ENCODE data around the gene P2RY6. TPM values are rescaled to one million over a fixed set of nuclear protein-coding genes. Genes with fewer than 3 reads are reported as not detected.

The P2RY6 gene
- total RNA-seq, 2 donors from 2014 or later, result 2.0 to 4.4 TPM

GRCh38 chr11:73335204-73335923 is 63.2 kb downstream of the P2RY6 start:
- intact Hi-C loops (cut with DNase I), result loop anchor here (1.0 to 5.0 kb wide), 3 partner anchors 28 to 38 kb away; no protein-coding TSS in a partner anchor
- peak; percentile 80 for DNase-seq
- ATAC-seq, result peak; percentile 67 to 70

DNA sequence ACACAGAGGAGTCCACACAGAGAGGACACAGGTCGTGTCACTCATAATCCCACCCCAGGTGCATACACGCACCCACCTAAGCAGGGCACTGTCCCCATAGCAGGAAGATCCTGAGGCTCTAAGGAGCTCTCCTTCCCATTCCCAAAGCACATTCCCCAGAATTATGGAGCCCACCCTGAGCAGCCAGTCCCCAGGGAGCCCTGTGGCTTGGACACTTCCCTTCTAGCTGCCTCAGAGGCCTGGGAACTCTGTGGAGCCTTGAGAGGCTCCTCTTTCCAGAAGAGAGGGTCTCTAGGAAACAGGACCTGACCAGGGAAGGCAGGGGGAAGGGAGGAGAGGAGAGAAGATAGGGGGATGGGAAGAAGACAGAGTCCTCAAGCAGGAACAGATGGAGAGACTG is 65.7 kb downstream of the P2RY6 start:
- intact Hi-C loops (cut with DNase I), result loop anchor here (5.0 kb wide), 2 partner anchors 36 to 41 kb away; no protein-coding TSS in a partner anchor
- DNase-seq, result no peak
- ATAC-seq, result no peak

GRCh38 chr11:73338279-73338678 is 66.1 kb downstream of the P2RY6 start:
- intact Hi-C loops (cut with DNase I), result loop anchor here (5.0 kb wide), 2 partner anchors 36 to 41 kb away; no protein-coding TSS in a partner anchor
- ATAC-seq (no peak), DNase-seq (no peak)

- intact Hi-C loops (cut with DNase I), result no loop called here
- ATAC-seq, result no peak
- DNase-seq, result no peak
Measured at GRCh38 chr11:73340164-73340563, 68.0 kb downstream of the P2RY6 start.

GRCh38 chr11:73342633-73343032 is 70.5 kb downstream of the P2RY6 start:
- no peak for DNase-seq
- intact Hi-C loops (cut with DNase I), result no loop called here
- peak; percentile 24 to 66 for ATAC-seq

DNA sequence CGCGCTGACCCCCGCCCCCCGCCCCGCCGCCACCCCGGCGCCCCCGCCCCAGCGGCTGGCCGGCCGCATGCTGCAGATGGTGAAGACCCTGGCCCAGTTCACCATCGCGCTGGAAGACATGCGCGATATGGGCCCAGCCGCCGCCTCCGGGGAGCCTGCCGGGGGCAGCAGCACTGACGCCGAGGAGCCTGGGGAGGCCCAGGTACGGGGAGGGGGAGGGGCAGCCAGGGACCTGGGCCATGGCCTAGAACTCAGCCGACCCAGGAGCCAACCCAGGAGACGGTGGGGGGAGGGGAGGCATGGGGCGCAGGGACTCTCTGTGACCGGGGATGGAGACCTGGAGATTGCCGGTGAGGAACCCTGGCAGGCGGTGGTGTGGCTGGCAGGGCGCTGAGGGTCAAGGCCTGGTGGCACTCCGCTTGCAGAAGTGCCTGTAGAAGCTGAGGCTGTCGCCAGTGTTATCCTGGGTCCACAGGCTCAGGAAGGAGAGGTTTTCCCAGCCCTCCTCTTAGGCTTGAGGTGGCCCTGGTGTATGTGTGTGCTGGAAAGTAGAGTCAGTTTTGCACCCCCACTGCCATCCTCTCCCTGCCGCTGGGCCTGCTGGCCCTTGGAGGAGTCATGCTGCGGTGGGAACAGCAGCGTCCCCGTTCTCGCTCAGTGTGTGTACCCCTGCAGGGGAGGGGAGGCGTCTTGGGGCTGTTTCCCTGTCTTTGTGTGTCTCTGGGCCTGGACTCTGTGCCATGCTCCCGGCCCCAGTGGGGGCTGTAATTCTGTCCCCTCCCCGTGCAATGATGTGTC is 71.1 kb downstream of the P2RY6 start:
- intact Hi-C loops (cut with DNase I), result no loop called here
- ATAC-seq, result peak in 1 of 2 donors; percentile 2
- DNase-seq, result no peak

DNA sequence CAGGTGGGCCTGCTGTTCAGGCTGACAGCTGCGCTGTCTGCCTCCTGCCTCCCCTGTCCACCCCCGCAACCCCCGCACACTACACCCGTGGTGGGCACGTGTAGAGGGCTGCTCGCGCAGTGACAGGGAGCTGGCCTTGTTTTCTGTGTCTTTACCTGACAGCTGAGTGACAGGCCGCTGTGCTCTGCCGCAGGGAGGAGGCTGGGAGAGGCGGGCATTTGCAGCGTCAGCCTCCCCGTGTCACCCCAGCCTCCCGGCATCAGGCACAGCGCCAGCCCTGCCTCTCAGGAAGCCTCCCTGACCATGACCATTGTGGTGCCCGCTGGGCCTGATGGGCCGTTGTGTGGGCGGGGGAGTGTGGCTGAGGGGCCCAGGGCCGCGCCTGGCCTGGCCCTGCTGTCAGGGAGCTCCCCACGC is 72.1 kb downstream of the P2RY6 start:
- intact Hi-C loops (cut with DNase I), result no loop called here
- peak; percentile 67 for DNase-seq
- ATAC-seq, result peak; percentile 49 to 53

DNA sequence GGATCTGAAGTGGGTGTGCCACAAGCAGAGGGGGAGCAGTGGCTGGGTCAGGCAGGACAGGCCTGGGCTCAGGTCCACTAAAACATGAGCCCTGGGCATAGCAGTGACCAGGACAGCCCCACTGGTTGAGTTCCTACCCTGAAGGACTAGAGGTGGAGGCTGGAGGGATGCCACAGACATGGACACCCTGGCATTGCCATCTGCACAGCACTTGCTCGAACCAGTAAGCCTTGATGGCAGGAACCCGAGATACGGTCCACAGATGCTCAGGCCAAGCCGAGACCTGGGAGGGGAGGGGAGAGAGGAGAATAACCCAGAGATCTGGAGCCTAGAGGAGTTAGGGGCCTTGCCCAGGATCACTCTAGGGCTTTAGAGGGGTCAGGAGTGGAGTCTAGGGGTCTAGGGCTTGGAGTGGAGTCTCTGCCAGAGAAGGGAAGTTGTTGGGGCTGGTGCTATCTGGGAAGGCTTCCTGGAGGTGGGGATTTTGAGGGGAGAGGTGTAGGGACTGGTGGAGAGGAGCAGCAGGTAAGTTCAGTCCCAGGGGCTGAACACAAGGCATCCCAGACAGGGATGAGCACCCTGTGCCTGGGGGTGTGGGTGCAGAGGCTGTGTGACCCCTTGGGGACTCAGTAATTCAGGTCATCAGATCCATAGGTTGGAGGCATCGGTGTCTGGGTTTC is 73.5 kb downstream of the P2RY6 start:
- intact Hi-C loops (cut with DNase I), result no loop called here

DNA sequence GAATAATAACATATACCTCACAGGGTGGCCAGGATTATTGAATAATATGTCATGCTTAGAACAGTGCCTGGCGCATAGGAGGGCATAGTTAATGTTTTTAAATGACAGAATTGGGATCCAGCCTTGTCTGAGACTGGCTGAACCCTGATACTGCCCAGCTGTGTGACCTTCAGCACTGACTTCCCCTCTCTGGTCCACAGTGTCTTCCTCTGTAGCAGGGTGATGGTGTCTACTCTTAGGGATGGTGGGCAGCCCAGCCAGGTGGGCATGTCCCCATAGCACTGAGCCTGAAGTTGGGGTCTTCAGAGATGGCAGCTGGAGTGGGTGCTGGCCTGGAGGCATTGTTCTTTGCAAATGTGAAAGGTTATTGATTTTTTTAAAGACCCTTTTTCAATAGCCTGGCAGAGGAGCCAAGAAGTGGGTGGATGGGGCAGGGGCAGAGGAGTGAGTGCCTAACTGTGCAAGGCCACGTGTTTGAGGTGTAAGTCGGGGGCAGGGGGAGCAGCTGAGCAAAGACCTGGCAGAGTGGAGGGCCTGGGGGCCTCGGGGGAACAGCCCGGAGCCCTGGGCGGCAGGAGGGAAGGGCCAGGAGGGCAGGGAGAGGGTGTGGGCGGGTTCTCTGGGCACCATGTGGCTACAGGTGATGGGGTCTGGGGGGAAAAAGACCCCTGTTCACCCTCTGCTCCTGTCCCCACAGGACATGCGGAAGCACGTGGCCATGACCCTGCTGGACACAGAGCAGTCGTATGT is 74.2 kb downstream of the P2RY6 start:
- ATAC-seq, result no peak
- intact Hi-C loops (cut with DNase I), result no loop called here
- no peak for DNase-seq

More for the DNA sequence above, 73.5 kb downstream of the P2RY6 start:
- ATAC-seq (no peak), DNase-seq (no peak)

DNA sequence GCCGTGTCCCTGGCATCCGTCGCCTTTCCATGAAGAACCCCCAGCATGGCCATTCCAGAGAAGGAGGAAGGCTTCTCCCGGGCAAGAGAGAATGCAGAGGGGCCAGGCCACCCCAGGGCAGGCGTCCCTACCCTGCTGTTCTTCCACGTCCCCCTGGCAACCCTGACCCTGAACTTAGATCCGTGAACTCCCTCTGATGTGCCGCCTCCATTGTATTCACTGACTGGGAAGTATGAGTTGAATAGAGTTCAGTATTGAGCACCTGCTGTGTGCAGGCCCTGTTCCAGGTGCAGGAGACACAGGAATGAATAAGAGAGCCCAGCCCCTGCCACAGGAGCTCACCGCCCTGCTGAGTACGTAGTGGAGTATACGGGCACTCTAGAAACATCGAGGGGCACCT is 74.9 kb downstream of the P2RY6 start:
- no peak for DNase-seq
- intact Hi-C loops (cut with DNase I), result no loop called here
- ATAC-seq, result no peak

Other genes starting within 250 kb of the P2RY6 start
- gene FCHSD2, start 130.0 kb upstream of the P2RY6 start, total RNA-seq, result 10 to 100 TPM; 36.0 to 48.0 TPM
- gene P2RY2, start 54.1 kb upstream of the P2RY6 start, total RNA-seq, result 10 to 100 TPM; 12.0 to 16.5 TPM
- 10 to 100 TPM; 42.2 to 53.2 TPM for gene ARHGEF17, start 35.9 kb downstream of the P2RY6 start, total RNA-seq
- 1 to 10 TPM; 4.3 to 8.3 TPM for gene RELT, start 104.1 kb downstream of the P2RY6 start, total RNA-seq

Data from left cardiac atrium (tissue), 4 donors.